Measurements from ENCODE around the gene RSRC1.
"Not testable (repeated sequence)": the region's sequence is repeated elsewhere in the genome, so short reads cannot be mapped to it uniquely, and the experiment has no call there.

RSRC1 gene

DNA sequence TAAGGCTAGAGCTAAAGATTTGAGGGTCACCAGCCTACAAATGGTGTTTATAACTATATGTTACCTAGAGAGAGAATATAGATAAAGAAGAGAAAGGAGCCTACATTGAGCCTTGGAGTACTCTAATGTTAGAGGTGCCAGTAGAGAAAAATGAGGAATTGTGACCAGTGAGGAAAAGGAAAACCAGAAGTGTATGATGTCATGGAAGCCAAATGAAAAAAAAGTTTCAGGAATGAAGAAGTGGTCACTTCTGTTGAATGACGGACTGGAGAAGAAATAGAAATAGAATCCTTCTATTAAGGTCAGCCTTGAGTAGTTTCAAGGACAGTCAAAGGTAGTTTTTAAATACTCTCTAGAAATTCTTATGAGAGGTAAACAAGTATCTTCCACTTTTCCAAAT, 409.9 kb downstream of the RSRC1 start:
- Histone ChIP-seq H3K9ac (ENCODE audit: low read length) (no peak overlapping the region), H3K27ac (ENCODE audit: low read depth, low read length) (no peak overlapping the region), H3K36me3 (ENCODE audit: control insufficient read depth, insufficient read depth, low read length) (no peaks in the 10 kb centered on the region), H3K4me3 (ENCODE audit: low read length) (no peak overlapping the region), H3K27me3 (ENCODE audit: control insufficient read depth, insufficient read depth, low read length) (no peaks in the 10 kb centered on the region), H3K4me1 (ENCODE audit: control insufficient read depth, insufficient read depth, low read length) (no peaks in the 10 kb centered on the region)

DNA sequence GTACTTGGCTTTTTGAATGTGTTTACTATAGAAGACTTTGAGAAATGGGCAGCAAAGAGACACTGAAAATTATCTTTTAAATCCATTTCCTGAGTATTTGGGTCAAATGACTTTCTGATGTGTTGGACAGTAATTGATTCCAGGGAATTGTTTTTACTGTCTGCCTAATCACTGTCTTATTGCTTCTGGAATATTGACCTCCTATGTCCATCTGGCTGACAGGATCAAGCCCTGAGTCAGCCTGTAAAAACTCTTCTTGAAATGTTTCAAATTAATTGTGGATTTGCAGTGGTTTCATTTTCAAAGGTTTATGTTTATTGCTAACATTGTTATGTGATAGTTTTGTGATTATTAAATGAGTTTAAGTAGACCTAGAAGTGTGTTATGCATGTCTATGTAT, 410.5 kb downstream of the RSRC1 start:
- H3K4me1 ChIP-seq (ENCODE audit: control insufficient read depth, insufficient read depth, low read length), result no peaks in the 10 kb centered on the region
- no peak overlapping the region for H3K4me3 ChIP-seq (ENCODE audit: low read length)
- no peaks in the 10 kb centered on the region for H3K36me3 ChIP-seq (ENCODE audit: control insufficient read depth, insufficient read depth, low read length)
- no peak overlapping the region for H3K27ac ChIP-seq (ENCODE audit: low read depth, low read length)
- no peak overlapping the region for H3K9ac ChIP-seq (ENCODE audit: low read length)
- no peaks in the 10 kb centered on the region for H3K27me3 ChIP-seq (ENCODE audit: control insufficient read depth, insufficient read depth, low read length)

DNA sequence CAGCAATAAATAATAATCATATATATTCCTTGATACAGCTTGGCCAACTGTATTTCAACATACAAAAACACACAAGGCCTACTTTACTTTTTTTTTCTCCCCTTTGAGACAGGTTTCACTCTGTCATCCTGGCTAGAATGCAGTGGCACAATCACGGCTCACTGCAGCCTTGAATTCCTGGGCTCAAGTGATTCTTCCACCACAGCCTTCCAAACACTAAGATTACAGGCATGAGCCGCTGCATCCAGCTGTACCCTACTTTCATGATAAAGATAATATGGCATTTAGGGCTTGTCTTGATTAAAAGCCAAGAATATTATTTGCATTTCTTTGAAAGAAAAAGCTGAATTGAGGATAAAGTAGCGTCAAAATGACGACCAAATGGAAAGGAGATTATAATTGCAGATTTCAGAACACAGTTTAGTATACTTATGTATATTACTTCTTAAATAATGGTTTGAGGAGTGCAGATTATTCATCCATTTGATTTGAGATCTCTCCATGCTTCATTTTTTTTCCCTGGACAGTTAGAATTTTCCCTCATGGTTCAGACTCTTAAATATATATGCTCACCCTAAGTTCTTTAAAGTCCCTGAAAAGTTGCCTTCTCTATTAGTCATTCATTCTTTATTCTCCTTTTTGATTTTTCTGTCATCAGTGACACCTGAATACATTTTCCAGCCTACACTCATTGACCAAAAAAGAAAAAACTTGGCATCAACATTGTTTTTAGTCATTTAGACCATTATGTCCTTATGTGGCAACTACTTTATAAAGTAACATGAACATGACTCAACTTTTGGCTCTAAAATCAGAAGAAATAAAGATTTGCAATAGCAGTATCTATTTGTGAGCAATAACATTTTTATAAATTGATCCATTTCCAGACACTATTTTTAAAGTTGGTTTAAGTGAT, 412.6 kb downstream of the RSRC1 start:
- Histone ChIP-seq H3K4me3 (ENCODE audit: low read length) (no peak overlapping the region), H3K36me3 (ENCODE audit: control insufficient read depth, insufficient read depth, low read length) (no peaks in the 10 kb centered on the region), H3K9ac (ENCODE audit: low read length) (no peak overlapping the region), H3K27ac (ENCODE audit: low read depth, low read length) (no peak overlapping the region), H3K4me1 (ENCODE audit: control insufficient read depth, insufficient read depth, low read length) (no peaks in the 10 kb centered on the region), H3K27me3 (ENCODE audit: control insufficient read depth, insufficient read depth, low read length) (no peaks in the 10 kb centered on the region)

DNA sequence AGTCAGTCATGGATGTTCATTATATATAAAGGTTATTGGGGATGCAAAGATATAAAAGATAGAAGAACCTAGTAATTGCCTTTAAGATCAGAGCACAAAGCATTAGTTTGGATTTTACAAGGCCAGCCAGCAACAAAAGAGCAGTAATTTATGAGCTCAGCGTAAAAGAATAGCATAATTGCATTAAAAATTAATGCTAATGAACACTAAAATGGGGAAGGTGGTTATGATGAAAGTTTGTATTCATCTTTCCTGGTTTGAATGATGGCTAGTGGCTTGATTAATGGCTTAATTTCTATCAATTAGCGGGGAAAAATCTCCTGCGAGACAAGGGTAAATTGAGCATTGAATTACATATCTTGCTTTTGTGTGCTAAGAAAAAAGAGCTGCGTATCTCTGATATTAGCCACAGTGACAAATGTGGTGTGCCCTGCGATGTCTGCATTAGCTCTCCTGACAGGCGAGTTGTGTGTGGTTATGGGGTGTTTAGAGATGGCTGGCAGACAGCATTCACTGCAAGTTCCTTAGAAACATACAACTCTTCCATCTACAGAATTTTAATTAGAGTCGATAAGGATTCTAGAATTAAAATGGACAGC, 418.3 kb downstream of the RSRC1 start:
- no peak overlapping the region for H3K4me3 ChIP-seq (ENCODE audit: low read length)
- no peaks in the 10 kb centered on the region for H3K27me3 ChIP-seq (ENCODE audit: control insufficient read depth, insufficient read depth, low read length)
- no peaks in the 10 kb centered on the region for H3K4me1 ChIP-seq (ENCODE audit: control insufficient read depth, insufficient read depth, low read length)
- H3K9ac ChIP-seq (ENCODE audit: low read length), result no peak overlapping the region
- no peaks in the 10 kb centered on the region for H3K36me3 ChIP-seq (ENCODE audit: control insufficient read depth, insufficient read depth, low read length)
- H3K27ac ChIP-seq (ENCODE audit: low read depth, low read length), result no peak overlapping the region

DNA sequence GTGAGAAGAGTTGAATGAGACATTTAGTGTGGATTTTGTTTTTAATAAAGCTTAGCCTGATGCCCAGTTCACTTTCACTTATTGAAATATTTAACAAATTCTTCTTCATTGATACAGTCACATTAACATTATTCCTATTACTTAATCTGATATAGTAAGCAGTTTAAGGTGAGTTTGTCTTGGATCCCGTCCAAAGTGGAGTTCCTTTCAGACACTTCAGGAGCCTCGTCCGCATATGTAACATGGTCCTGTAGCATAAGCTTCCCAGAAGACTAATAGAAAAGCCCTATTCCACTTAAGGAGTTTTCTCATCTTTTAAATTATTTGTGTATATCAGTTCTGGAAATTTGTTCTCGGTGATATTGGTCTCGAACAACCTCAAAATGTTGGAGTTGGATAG, 421.4 kb downstream of the RSRC1 start:
- Histone ChIP-seq H3K27ac (ENCODE audit: low read depth, low read length) (no peak overlapping the region), H3K4me3 (ENCODE audit: low read length) (no peak overlapping the region)

DNA sequence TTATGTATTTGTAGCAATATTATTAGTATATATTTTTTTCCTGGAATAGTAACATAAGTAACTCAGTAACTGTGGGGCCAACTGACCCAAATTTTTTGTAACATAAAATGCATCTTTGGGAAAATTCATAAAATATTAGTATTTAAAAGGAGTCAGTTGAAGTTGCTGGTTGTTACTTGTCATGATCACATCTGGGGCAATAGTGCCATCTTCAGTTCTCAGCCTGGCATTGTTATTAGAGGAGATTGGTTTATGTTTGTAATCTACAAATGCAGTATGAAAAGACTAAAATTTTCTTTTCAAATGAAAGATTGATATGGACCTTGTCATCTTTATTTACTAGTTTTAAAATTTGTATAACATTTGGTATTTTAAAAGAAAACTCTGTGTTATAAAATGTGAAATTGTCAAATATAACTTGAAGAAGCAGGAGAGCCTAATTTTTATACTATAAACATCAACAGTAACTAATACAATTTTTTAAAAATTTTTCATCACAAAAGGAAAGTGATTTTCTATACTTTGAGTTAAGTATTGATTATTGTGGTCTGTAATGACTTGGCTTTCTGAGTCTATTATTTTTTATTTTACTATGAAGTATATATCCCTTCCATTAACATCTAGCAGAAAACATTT, 422.3 kb downstream of the RSRC1 start:
- Histone ChIP-seq H3K9ac (ENCODE audit: low read length) (no peak overlapping the region), H3K4me3 (ENCODE audit: low read length) (no peak overlapping the region), H3K4me1 (ENCODE audit: control insufficient read depth, insufficient read depth, low read length) (no peaks in the 10 kb centered on the region), H3K27me3 (ENCODE audit: control insufficient read depth, insufficient read depth, low read length) (no peaks in the 10 kb centered on the region), H3K27ac (ENCODE audit: low read depth, low read length) (no peak overlapping the region), H3K36me3 (ENCODE audit: control insufficient read depth, insufficient read depth, low read length) (no peaks in the 10 kb centered on the region)

More for the DNA sequence above, 421.4 kb downstream of the RSRC1 start:
- no peaks in the 10 kb centered on the region for H3K36me3 ChIP-seq (ENCODE audit: control insufficient read depth, insufficient read depth, low read length)
- no peaks in the 10 kb centered on the region for H3K27me3 ChIP-seq (ENCODE audit: control insufficient read depth, insufficient read depth, low read length)
- H3K4me1 ChIP-seq (ENCODE audit: control insufficient read depth, insufficient read depth, low read length), result no peaks in the 10 kb centered on the region
- no peak overlapping the region for H3K9ac ChIP-seq (ENCODE audit: low read length)

DNA sequence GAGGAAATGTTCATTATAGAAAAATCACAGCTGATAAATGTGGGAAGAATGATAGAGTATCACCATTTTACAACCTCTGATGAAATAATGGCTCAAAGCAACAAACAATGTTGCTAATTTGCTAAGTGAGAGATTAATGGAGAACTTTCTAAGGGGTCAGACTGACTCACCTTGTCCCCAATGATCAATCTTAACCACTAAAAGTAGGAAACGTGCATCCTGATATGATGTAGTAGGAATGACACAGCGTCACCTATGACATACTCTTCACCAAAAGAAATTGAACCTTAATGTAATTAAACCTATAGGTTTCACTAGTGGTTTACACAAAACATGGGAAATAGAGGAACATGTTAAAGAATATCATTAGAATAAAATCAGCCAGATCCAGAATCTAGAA, 426.0 kb downstream of the RSRC1 start:
- no peaks in the 10 kb centered on the region for H3K4me1 ChIP-seq (ENCODE audit: control insufficient read depth, insufficient read depth, low read length)
- H3K4me3 ChIP-seq (ENCODE audit: low read length), result no peak overlapping the region
- H3K9ac ChIP-seq (ENCODE audit: low read length), result no peak overlapping the region
- H3K27me3 ChIP-seq (ENCODE audit: control insufficient read depth, insufficient read depth, low read length), result no peaks in the 10 kb centered on the region
- no peak overlapping the region for H3K27ac ChIP-seq (ENCODE audit: low read depth, low read length)
- H3K36me3 ChIP-seq (ENCODE audit: control insufficient read depth, insufficient read depth, low read length), result no peaks in the 10 kb centered on the region

DNA sequence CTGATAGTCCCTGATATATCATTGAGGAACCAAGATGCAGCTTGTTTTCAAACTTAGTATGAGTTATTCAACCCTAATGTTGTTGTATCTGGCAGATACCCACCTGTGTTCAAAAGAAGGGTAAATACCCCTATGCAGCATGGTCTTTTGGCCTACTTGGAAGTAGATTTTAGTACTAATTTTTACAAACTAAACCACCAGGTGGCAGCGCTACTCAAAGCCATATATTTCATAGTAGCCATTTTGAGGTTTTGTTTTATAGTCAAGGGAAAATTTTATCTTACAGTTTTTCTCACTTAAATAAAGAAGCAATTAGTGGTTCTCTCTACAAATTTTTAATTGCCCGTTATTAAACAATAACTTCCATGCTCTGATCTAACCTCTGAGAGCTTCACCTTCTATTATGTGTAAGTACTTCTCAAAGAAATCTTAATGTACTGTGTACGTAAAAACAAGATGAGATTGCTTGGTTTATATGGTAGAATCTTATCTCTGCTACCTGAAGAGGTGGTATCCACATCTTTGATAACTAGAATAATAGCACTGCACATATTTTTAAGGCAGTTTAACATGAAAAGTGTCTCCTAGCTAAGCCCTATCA, 429.6 kb downstream of the RSRC1 start:
- H3K27ac ChIP-seq (ENCODE audit: low read depth, low read length), result no peak overlapping the region
- no peaks in the 10 kb centered on the region for H3K4me1 ChIP-seq (ENCODE audit: control insufficient read depth, insufficient read depth, low read length)
- no peaks in the 10 kb centered on the region for H3K27me3 ChIP-seq (ENCODE audit: control insufficient read depth, insufficient read depth, low read length)
- H3K36me3 ChIP-seq (ENCODE audit: control insufficient read depth, insufficient read depth, low read length), result no peaks in the 10 kb centered on the region
- H3K9ac ChIP-seq (ENCODE audit: low read length), result no peak overlapping the region
- H3K4me3 ChIP-seq (ENCODE audit: low read length), result no peak overlapping the region

DNA sequence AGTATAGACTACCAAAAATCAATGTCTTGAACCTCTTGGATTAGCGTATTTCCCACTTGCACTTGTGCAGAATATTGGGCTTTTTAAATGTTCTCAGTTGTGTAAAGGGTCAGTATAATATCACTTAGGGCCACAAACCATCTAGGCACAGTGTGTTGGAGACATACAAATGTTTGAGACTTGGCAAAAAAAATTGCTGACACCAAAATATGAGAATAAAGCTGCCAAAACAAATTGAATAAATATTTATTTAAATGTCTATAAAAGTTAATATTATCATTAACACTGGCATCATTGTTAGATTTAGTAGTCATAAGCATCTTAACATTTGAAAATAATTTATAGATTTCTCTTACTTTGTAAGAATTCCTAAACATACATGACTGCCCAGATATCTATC, 430.2 kb downstream of the RSRC1 start:
- Histone ChIP-seq H3K27ac (ENCODE audit: low read depth, low read length) (no peak overlapping the region), H3K4me1 (ENCODE audit: control insufficient read depth, insufficient read depth, low read length) (no peaks in the 10 kb centered on the region), H3K9ac (ENCODE audit: low read length) (no peak overlapping the region), H3K27me3 (ENCODE audit: control insufficient read depth, insufficient read depth, low read length) (no peaks in the 10 kb centered on the region), H3K4me3 (ENCODE audit: low read length) (no peak overlapping the region), H3K36me3 (ENCODE audit: control insufficient read depth, insufficient read depth, low read length) (no peaks in the 10 kb centered on the region)

DNA sequence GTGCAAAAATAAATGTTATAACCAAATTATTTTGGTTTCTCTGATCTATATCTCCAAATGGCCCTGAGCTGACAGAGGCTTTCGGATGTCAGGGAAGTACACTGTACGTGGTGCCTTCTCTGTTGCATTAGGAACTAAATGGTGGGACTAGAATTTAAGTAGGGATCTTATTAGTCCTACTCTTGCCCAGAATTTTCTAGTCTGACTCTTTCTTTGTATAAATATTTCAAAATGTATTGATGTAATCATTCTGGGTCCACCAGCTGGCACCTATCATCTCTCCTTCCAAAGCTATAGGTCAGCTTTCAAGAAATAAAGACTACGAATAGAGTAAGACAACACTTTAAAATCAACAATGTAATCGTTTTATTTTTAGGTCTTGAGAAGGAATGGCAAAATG, 438.8 kb downstream of the RSRC1 start:
- Histone ChIP-seq H3K27ac (ENCODE audit: low read depth, low read length) (no peak overlapping the region), H3K27me3 (ENCODE audit: control insufficient read depth, insufficient read depth, low read length) (no peaks in the 10 kb centered on the region), H3K9ac (ENCODE audit: low read length) (no peak overlapping the region), H3K4me3 (ENCODE audit: low read length) (no peak overlapping the region), H3K36me3 (ENCODE audit: control insufficient read depth, insufficient read depth, low read length) (no peaks in the 10 kb centered on the region), H3K4me1 (ENCODE audit: control insufficient read depth, insufficient read depth, low read length) (no peaks in the 10 kb centered on the region)

DNA sequence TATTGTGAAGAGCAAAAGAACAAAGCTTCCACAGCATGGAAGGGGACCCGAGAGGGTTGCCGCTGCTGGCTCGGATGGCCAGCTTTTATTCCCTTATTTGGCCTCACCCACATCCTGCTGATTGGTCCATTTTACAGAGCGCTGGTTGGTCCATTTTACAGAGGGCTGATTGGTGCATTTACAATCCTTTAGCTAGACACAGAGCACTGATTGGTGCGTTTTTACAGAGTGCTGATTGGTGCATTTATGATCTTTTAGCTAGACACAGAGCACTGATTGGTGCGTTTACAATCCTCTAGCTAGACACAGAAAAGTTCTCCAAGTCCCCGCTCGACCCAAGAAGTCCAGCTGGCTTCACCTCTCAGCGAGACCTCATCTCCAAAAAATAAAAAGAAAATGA, 440.0 kb downstream of the RSRC1 start:
- not testable (repeated sequence) for H3K4me3 ChIP-seq (ENCODE audit: low read length); H3K4me1 ChIP-seq (ENCODE audit: control insufficient read depth, insufficient read depth, low read length); H3K36me3 ChIP-seq (ENCODE audit: control insufficient read depth, insufficient read depth, low read length); H3K27me3 ChIP-seq (ENCODE audit: control insufficient read depth, insufficient read depth, low read length); H3K9ac ChIP-seq (ENCODE audit: low read length); H3K27ac ChIP-seq (ENCODE audit: low read depth, low read length)

DNA sequence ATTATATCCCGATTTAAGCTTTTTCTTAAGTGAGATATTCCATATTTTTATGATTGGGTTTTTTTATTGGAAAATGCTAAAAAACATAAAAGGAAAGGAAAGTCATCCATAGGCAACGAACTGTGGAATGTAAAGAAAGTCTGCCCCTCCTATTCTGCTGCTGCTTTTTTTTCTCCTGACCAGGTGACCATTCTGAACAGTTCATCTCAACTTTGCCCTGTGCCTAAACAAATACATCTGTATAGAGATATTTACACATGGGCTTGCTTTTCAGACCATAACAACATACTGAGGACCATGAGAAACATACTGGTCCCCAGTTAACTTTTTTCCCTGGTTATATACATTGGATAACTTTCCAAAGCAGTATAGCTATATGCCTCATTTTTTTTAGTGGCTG, 442.2 kb downstream of the RSRC1 start:
- Histone ChIP-seq H3K4me3 (ENCODE audit: low read length) (no peak overlapping the region), H3K36me3 (ENCODE audit: control insufficient read depth, insufficient read depth, low read length) (no peaks in the 10 kb centered on the region), H3K4me1 (ENCODE audit: control insufficient read depth, insufficient read depth, low read length) (no peaks in the 10 kb centered on the region), H3K27ac (ENCODE audit: low read depth, low read length) (no peak overlapping the region), H3K27me3 (ENCODE audit: control insufficient read depth, insufficient read depth, low read length) (no peaks in the 10 kb centered on the region), H3K9ac (ENCODE audit: low read length) (no peak overlapping the region)
